HG03139 (cell line): ENCODE data around the gene FUT6.
"Not testable (repeated sequence)": the region's sequence is repeated elsewhere in the genome, so short reads cannot be mapped to it uniquely, and the experiment has no call there.

Experiments used
- ATAC-seq: cut with Tn5 transposase; IDR thresholded peaks from one replicate; pipeline ENCODE4 v1.9.1; 2021; ENCODE audit not compliant: unreplicated experiment

FUT6 gene

GRCh38 chr19:5788422-5788821 is 51.1 kb downstream of the FUT6 start:
- no peak for ATAC-seq

- no peak for ATAC-seq
Observed at GRCh38 chr19:5787409-5788182, 51.9 kb downstream of the FUT6 start.

GRCh38 chr19:5786593-5787408 is 52.7 kb downstream of the FUT6 start:
- no peak for ATAC-seq

- ATAC-seq: no peak
Observed at GRCh38 chr19:5785423-5785822, 54.1 kb downstream of the FUT6 start.

- no peak for ATAC-seq
Observed at GRCh38 chr19:5784581-5785147, 54.8 kb downstream of the FUT6 start, which contains the start of gene PRR22. TSS of gene PRR22 (minus strand) at chr19:5784746. CDS start at chr19:5784660, 86 bp downstream.

- no peak for ATAC-seq
Observed at GRCh38 chr19:5782945-5783919, 56.3 kb downstream of the FUT6 start.

- no peak for ATAC-seq
Observed at GRCh38 chr19:5782322-5782721, 57.2 kb downstream of the FUT6 start.

GRCh38 chr19:5780916-5781315 is 58.6 kb downstream of the FUT6 start:
- ATAC-seq: not testable (repeated sequence)
